ENCODE measurements around the gene EXOC4.

EXOC4 gene

DNA sequence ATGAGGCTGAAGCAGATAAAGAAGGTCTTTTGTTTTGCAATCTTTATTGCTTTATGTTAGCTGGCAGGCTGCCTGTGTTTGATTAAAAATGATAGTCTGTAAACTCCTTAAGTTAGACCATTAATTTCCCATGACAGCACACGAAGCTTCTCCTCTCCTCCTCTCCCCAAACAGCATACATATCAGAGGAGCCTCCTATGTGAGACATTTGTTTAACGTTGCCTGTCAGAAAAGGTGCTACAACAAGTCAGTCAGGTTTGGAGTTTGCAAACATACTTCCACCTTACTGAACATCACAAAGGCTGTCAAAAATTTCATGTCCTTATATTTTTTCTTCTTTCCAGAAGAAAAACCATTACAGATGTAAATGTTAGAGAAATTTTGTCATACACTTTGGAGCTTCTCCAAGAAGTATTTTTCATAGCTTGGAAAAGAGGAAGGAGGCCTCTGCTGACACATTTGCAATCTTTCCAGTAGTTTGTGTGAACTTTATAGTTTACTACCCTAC, 393.1 kb downstream of the EXOC4 start:
- DNase-seq: no peak

DNA sequence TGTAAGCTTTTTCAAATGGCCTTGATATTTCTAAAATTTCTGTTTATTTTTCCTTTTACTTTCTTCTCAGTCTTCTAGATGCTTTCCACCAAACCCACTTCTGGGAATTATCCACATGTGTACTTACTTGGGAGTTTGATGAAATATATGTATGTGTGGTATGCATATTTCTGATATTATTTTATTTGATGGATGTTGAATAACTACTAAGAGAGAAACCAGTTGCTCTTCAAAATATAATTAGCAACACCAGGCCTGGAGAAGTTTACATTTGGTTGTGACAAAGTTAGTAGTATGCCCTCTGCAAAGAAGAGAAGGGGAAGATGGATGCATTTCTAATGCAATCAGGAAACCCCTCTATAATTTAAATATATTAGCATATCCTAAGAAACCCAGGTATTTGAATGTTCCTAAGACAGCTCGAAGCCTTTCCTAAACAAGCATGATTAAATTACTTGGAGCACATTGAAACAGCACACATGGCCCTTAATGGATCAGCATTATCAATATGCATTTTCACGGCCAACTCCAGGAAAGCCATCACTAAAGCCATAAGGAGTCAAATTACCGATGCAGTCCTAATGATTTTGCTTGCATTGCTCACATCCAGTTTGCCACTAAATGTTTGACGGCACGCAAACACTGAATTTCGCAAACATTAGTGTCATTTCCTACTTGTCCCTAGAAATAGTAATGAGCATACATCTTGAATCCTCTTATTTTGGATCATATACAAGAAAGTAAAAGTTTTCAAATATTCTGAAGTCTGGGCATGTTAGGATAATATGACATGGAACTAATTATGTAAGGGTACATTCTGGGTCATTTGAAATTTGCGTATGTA, 393.8 kb downstream of the EXOC4 start:
- no peak for DNase-seq

DNA sequence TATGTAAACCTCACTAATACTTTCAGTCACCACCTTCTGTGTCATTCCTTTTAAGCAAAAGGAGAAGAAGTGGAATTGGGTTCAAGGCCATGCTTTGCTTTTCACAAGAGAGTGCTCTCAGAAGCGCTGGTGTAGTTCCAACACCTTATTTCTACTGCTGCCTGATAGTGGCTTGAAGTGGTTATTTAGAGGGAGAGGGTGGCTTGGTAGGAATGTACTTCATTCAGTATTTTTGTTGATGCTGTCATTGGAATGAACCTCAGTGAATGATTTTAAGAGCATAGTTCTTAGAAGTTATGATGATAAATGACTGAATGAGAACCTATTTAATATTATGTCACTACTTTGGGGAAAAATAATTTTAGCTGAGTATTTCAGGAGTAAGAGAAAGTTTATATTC, 396.7 kb downstream of the EXOC4 start:
- no peak for DNase-seq

DNA sequence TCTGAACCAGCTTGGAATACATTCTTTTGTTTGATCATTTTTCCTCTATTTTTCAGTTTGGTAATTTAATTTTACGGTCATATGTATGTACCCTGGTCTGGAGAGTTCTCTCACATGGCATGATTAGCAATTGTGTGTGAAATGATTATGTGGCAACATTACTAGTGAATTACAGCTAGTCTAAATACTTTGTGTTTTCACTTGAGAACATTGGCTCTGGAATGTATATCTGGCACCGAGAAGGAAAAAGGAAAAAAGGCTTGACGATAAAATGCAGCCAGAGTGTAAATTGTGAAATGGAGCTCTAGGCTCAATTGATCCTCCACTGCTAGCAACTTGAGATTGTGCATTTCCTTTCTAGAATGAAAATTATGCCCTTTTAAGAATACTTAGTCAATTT, 397.2 kb downstream of the EXOC4 start:
- DNase-seq: no peak

DNA sequence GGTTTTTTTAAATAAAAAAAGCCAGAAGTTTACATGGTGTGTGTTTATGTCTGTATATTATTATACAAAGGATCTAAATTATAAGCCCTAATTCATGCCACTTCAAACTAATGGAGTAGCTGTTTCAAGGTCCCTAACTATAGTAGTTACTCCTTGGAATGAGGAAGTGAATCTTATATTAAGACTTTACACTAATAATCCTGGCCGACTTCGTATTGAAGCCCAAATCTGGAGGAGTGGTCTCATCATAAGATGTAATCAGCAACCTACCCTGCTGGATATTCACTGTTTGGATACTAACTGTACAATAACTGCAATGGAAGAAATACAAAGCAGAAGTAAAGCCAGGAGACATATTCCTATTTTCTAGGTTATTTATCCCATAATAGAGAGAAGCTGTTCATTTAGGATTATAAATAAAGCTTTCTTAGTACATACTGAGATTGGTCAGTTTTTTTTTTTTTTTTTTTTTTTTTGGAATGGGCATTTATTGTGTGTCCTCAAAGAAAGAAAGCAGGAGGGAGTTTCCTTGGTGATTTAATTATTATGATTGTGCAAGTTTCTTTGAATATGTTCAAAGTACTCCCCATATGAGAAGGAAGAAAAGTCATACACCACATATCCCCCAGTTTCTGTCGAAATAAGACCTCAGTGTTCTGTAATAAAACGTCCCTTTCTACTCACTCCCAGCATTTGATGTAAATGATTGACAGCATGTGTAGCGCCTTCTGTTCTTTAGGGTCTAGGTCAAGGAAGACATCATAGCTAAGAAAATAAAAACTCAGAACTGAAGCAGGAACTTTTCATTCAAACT, 397.8 kb downstream of the EXOC4 start:
- no peak for DNase-seq

DNA sequence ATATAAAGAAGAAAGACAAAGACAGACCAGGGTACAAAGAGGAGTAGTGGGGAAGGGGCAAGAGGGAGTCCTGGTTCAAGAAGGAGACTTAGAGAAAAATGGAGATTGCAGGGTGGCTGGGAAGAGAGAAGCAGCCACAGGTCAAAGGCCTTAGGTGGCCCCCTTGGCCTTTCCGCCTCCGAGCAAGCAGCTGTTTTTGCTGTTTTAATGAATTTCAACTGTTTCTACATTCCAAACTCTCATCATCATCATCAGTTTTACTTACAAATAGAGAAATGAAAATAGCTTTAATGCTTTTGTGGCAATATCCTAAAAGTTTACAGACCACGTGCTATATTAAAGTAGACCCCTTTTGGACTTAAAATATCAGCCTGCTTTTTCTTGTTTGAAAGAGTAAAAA, 399.7 kb downstream of the EXOC4 start:
- no peak for DNase-seq

DNA sequence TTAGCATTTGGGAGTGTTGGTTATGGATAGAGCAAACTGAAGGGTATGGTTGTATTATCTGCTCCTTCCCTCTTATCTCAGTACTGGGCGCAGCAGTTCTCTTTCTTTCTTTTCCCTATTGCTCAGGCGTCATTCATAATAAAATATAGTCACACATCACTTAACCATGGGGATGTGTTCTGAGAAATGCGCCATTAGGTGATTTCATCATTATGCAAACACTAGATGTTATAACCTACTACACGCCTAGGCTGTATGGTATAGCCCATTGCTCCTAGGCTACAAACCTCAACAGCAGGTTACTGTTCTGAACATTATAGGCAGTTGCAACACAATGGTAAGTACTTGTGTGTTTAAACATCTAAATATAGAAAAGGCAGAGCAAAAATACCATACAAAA, 401.7 kb downstream of the EXOC4 start:
- DNase-seq: no peak

DNA sequence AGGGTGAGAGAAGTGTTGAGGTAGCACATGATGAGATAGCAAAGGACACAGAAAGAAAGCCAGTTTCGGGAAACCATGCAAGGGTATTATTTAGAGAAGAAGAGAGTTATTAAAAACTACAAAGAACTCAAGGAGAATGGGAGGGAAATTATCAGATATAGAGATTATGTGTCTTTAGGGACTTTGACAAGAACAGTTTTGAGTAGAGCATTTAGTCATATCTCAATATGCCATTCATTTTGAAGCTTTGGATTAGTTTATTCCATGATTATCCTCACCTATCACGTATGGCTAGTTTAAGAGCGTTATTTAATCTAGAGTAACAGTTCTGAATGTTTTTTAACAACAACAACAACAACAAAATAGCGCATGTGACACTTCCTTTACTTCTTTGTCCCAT, 409.4 kb downstream of the EXOC4 start:
- DNase-seq: no peak

DNA sequence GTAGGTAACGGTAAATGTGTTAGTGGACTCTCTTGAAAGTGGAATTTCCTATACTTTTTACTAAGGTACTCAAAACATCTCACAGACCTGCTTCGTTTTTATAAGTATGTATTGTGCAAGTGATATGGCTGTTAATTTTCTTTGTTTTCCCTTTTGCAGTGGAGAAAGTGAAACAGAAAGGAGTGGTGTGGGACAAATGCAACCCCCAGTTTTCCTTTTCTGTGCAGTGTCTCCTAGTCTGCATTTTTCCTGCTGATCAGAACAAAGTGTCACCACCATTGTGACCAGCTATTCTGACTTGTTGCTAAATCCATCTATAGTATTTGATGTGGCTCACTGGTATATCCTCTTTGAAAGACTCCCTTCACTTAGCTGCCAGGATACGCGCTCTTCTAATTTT, 410.0 kb downstream of the EXOC4 start:
- no peak for DNase-seq

DNA sequence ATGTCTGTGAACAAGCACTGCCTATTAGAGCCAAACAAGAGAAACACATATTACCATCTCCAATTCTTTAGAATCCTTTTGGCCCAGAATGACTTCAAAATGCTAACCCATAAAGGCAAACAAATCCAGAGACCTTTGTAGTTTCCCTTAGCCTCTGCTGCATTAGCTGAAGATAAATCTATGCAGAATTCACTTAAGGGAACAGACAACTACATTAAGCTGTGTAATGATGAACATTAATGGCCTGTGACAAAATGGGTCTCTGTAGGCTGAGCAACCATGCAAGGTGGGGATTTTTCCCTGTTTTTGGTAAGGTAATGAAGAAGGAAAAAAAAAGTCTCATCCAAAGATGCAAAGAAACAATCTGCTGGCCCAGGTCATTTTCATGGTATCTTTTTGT, 411.6 kb downstream of the EXOC4 start:
- DNase-seq: no peak

DNA sequence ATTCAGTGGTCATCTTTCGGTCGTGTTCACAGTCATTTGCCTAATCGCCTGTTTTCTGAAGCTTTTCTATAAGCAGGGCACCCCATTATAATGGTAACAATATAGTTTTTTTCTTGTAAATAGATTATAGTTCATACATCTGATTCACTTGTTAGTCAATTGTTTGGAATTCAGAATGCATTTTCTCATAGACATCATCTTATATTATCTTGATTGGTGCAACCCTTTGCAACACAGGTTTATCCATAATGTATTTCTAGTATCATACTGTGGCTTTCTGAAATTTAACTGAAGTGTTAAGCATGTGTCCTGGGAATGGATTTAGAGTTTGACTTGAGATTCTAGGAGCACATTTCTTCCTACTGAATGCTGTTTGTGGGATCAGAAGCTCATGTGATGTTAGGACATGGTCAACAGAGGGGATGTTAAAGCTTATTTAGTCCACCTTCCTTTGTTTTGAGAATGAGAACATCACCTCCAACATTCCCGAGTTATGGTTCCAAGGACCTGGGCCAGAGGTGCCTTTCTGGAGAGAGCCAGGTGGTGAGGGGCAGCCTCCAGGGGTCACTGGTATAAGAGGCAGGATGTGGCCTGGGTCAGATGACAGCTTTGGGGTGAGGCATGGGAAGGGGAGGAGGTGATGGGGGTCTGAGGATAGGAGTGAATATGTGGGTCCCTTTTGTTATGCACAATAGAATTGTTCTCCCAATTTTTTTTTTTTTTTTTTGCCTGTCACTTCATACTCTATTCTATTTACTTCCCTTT, 415.6 kb downstream of the EXOC4 start:
- no peak for DNase-seq

DNA sequence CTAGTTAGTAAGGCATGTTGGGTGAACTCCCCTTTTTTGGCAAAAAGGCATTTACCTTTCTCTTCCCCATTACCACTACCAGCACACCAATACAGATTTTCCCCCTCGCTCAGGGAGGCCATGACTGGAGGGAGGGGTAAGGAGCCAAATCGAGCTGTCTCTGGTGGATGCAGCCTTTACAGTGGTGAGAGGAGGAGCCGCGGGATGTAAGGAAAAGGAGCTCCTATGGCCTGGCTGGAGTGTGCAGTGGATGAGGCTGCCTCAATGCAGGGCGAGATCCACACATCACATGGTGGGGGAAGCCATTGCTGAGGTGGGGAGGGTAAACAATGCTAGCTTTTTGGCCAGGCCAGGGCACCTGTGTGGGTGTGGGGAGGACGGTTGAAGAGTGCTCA, 416.2 kb downstream of the EXOC4 start:
- no peak for DNase-seq

DNA sequence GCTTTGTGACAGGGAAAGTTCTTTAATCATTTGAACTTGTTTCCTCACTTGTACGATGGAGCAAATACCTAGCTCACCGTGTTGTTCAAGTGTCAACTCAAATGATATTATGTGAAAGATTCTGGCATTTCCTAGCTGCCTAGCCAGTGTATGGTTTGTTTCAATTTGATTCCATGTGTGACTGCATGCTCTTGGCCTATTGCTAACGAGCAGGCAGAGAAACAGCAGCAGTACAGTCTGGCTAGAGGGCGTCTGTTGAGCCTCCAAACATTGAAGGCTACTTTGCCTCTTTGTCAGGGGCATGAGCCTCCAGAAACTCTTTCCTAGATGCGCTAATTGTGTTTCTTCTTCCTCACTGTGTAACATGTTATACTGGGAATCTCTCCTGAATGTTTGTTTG, 417.4 kb downstream of the EXOC4 start:
- DNase-seq: no peak

DNA sequence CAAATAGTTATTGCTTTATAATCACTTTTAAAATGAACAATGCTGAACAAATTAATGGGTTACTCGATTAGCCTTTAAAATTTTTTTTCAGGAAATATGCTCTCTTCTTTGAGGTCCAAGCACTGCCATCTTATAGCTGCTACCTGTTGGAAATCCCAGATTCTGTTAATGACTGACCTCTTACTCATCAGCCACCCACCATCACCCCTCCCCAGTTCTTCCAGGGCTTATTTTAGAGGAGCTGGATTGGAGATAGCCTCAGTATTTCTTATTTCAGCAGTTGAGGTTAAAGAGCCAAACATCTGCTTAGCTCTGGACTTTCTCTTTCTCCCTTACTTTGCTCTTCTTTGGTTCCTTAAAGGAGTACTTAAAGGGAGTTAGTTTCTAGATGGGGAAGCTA, 420.0 kb downstream of the EXOC4 start:
- DNase-seq: no peak

DNA sequence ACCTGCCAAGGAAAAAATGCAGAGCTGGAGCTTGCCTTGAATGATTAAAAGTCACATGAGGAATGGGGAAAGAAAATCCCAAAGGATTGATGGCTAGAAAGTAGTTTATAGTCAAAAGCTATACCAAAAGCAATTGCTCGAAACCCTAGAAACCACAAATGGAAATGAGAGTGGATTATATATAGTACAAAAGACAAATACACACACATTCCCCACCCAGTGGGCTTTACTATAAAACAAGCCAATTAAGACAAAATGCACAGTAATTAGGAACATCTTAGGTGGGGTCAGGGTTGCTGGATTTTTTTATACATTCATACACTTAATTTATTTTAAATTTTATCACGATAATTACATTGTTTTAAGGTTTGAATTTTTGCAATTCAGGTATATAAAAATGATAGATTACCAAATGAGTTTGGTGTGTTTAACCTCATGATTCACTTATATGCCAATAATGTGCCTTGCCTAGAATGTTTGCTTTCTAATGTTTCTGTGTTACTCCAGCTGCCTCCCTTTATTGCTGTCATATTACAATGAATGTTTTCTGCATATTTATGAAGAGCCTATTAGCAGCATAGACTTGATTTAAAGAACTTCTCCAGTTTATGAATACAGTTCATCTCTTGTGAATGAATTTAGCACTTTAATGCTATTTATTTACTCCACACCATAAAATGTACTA, 421.3 kb downstream of the EXOC4 start:
- no peak for DNase-seq

DNA sequence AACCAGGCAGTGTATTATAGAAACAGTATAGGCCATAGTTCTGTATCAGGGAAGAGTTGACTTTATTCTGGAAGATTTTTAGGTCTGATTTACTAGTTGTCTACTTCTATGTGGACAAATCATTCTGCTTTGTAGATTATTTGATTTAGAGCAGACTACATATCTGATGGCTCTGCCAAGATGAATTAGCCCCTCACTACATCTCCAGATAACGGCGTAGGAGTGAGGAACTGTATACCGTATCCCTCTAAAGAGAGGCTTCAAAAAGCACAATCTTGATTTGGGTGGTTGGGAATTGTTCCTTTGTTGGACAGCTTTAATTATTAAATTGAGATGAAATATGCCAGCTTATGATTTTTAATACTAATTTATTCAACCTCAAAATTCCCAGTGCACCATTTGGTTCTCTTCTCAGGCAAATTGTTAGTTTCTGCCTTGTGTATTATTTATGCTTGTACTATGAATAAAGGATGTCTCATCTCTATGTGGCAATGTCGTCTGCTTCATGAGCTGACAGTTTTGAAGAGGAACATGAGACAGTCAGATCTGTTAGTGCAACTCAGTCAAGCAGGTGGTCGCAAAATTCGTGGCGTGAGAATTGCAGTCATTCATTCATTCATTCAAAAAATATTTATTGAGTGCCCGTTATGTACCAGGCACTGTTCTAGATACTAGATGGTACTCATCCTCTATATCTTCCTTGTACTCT, 422.8 kb downstream of the EXOC4 start:
- DNase-seq: no peak

DNA sequence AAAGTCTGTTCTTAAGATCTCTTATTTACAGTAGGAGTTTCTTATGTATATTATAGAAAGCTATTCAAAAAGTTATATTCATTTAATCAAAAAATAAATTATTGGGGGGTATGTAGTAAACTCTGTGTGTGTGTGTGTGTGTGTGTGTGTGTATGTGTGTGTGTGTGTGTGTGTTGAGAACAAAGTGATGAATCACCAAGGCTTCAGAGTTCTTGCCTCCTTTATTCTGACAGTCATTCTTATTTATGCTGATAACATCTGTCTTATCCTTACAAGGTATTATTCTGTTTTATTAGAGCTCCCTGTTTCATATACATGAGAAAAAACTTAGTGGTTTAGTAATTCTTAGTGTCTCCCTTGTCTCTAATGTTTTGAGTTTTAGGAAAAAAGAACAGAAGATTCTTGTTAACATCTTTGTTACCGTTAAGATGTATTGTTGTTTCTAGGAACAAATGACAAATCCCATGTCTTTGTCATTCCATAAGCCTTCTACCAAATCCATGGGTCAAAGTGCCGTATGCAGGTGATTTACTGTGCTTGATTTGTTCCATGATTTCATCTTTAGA, 424.0 kb downstream of the EXOC4 start:
- no peak for DNase-seq

DNA sequence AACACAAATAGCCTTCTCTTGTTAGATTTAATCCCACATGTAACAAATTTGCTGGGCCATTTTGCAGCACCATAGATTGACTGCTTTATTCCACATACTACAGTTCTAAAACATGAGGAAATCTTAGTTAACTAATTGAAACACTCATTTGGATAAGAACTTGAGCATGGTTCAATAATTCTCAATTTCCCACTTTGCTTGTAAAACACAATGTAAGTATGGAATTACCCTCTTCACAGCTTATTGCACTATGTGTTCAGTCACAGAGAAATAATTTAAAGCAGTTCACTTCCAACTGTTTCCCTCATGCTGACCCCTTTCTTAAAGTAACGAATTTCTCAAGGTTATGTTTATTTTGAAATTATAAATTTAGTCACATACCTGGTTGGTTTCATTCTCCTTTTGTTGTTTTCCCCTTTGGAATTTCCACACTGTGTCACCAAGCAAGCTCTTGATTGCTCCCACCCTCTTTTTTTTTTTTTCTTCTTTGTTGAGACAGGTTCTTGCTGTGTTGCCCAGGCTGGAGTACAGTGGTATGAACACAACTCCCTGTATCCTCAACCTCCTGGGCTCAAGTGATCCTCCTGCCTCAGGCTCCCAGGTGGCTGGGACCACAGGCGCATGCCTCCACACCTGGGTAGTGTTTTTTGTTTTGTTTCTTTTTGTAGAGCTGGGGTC, 425.4 kb downstream of the EXOC4 start:
- DNase-seq: no peak

DNA sequence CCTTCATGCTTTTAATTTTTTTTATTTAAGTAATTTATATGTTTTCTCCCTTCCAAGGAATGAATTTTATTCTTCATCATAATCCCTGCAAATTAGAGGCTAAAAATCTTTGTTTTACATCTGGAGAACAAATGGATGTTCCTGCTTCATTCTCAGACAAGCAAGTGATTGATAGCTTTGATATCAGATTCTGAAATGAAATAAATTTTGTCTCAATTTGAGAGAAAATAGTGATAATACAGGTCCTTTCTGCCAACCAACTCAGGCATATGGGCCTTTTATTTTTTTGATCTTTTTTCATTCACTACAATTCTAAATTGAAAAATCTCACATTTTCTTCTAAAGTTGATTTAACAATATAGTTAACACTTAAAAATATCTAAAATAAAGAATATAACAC, 427.1 kb downstream of the EXOC4 start:
- no peak for DNase-seq

DNA sequence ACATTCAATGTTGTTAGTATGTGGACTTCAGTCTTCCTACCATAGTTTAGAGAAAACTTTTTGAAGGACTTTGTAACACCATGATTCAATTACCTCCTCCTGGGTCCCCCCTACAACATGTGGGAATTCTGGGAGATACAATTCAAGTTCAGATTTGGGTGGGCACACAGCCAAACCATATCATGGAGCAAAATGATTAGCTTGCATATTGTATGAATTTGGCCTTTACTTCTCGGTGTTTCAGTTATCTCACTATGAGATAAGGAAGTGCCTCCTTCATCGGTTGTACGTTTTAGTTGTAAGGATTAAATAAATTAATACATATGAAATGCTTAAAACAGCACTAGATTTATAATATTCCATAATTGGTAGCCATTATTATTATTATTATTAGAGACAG, 428.7 kb downstream of the EXOC4 start:
- DNase-seq: no peak

Data from activated gamma-delta T cell treated with Interleukin-2 at 50 U/mL for 16 hours (primary cell).